Lung (tissue), 12 donors: Measurements from ENCODE around the gene SUN1. TPM values are rescaled to one million over a fixed set of nuclear protein-coding genes. Genes with fewer than 3 reads are reported as not detected.

Experiments
- ATAC-seq: fragments of 200-7000 bp; cut with Tn5 transposase; one replicate; pipeline ENCODE4 v1.9.1; 2020; ENCODE audit warnings: moderate number of reproducible peaks; ENCODE audit not compliant: insufficient read depth, low FRiP score
- DNase-seq, 3 donors: peaks; one replicate each; pipeline ENCODE4 v3.0.0-alpha.2; 2013 to 2017
- H3K27ac ChIP-seq, 2 donors: one replicate each; pipeline ENCODE4 v1.5.1; 2013; ENCODE audit warnings: mild to moderate bottlenecking in 2 of 2, moderate library complexity in 2 of 2, control low read depth in 1 of 2, inconsistent platforms in 1 of 2, low read depth in 1 of 2, low read length in 1 of 2
- H3K27me3 ChIP-seq, 3 donors: one replicate each; pipeline ENCODE4 v1.5.1; 2013; ENCODE audit warnings: low read length in 2 of 3; ENCODE audit not compliant: control insufficient read depth in 3 of 3, insufficient read depth in 3 of 3
- H3K36me3 ChIP-seq, 4 donors: one replicate each; pipeline ENCODE4 v1.5.1; 2013; ENCODE audit warnings: low read length in 4 of 4, mild to moderate bottlenecking in 1 of 4, moderate library complexity in 1 of 4; ENCODE audit not compliant: control insufficient read depth in 4 of 4, insufficient read depth in 4 of 4
- H3K4me1 ChIP-seq, 5 donors: one replicate each; pipeline ENCODE4 v1.5.1; 2013; ENCODE audit warnings: low read length in 5 of 5, mild to moderate bottlenecking in 2 of 5, moderate library complexity in 1 of 5; ENCODE audit not compliant: control insufficient read depth in 5 of 5, insufficient read depth in 5 of 5
- H3K4me3 ChIP-seq: one replicate; pipeline ENCODE4 v1.5.1; 2013; ENCODE audit warnings: mild to moderate bottlenecking, control low read depth, moderate library complexity
- H3K9ac ChIP-seq, 2 donors: one replicate each; pipeline ENCODE4 v1.5.1; 2013; ENCODE audit warnings: low read length in 2 of 2, control low read depth in 1 of 2; ENCODE audit not compliant: insufficient read depth in 1 of 2
- H3K9me3 ChIP-seq, 4 donors: one replicate each; pipeline ENCODE4 v1.5.1; 2013; ENCODE audit warnings: low read length in 3 of 4, mild to moderate bottlenecking in 1 of 4, moderate library complexity in 1 of 4; ENCODE audit not compliant: control insufficient read depth in 4 of 4, insufficient read depth in 3 of 4
- WGBS, 2 donors: extraction: QIAGEN DNeasy Blood & Tissue Kit; methylation state at CpG; one replicate each; pipeline ENCODE4 v1.1.7; 2013; 5-methylcytosine and 5-hydroxymethylcytosine counted together
- polyA plus RNA-seq, 2 donors: library from polyadenylated mRNA; stranded (reverse); fragments of 200-250 nt; gene quantifications; one replicate each; pipeline ENCODE4 v1.2.1, GENCODE V29; 2013
- total RNA-seq, 2 donors: library from RNA; depleted of rRNA in 1 of 2; stranded (reverse); fragments of >200 nt in 1 of 2; gene quantifications; one replicate each; pipeline ENCODE4 v1.2.1, GENCODE V29; 2014 to 2021
- TF ChIP-seq, protein P1 (sequence below): IDR thresholded peaks from 2 replicates; pipeline ENCODE4 v1.5.1; 2012; ENCODE audit warnings: mild to moderate bottlenecking; ENCODE audit errors: control extremely low read depth, extremely low read depth
- donor health status: control.
- donor health status: control.
- donor health status: Bipolar disorder and iron deficiency.
- donor health status: healthy.
- donor health status: DM: yes; HTN: yes; CAD: no.

SUN1 gene
- total and polyA plus RNA-seq, 4 donors = 69.6 to 349 (median 104) TPM

DNA sequence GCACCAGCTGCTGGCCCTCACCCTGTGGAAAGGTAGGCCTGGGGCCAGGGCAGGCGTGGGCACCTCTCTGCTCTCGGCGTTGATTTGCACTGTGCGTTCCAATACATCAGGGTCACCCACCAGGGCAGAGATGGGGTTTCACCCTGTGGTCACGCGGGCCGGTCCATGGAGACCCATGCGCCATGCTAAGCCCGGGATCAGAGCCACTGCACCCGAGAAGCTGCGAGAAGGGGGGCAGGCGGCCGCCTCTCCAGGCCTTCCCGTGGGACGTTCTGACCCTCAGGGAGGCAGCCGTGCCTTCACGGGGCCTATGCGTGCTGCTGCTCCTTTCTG is 55.2 kb downstream of the SUN1 start:
- Histone ChIP-seq H3K9me3 (peaks cover 0 to 3% (median 0%) of the 10 kb centered on the region in 4 donors), H3K27ac (no peak overlapping the region), H3K9ac (no peak overlapping the region), H3K27me3 (no peaks in the 10 kb centered on the region), H3K4me1 (peaks cover 0 to 10% (median 0%) of the 10 kb centered on the region in 5 donors), H3K36me3 (peaks cover 6 to 53% (median 14%) of the 10 kb centered on the region in 4 donors), H3K4me3 (no peak overlapping the region)
- DNase-seq (no peak), ATAC-seq (no peak)
- 90 to 98% methylated on average over 18 of the region's 18 CpGs for WGBS, 2 donors
- TF ChIP-seq, protein P1, sequence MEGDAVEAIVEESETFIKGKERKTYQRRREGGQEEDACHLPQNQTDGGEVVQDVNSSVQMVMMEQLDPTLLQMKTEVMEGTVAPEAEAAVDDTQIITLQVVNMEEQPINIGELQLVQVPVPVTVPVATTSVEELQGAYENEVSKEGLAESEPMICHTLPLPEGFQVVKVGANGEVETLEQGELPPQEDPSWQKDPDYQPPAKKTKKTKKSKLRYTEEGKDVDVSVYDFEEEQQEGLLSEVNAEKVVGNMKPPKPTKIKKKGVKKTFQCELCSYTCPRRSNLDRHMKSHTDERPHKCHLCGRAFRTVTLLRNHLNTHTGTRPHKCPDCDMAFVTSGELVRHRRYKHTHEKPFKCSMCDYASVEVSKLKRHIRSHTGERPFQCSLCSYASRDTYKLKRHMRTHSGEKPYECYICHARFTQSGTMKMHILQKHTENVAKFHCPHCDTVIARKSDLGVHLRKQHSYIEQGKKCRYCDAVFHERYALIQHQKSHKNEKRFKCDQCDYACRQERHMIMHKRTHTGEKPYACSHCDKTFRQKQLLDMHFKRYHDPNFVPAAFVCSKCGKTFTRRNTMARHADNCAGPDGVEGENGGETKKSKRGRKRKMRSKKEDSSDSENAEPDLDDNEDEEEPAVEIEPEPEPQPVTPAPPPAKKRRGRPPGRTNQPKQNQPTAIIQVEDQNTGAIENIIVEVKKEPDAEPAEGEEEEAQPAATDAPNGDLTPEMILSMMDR = no peak

DNA sequence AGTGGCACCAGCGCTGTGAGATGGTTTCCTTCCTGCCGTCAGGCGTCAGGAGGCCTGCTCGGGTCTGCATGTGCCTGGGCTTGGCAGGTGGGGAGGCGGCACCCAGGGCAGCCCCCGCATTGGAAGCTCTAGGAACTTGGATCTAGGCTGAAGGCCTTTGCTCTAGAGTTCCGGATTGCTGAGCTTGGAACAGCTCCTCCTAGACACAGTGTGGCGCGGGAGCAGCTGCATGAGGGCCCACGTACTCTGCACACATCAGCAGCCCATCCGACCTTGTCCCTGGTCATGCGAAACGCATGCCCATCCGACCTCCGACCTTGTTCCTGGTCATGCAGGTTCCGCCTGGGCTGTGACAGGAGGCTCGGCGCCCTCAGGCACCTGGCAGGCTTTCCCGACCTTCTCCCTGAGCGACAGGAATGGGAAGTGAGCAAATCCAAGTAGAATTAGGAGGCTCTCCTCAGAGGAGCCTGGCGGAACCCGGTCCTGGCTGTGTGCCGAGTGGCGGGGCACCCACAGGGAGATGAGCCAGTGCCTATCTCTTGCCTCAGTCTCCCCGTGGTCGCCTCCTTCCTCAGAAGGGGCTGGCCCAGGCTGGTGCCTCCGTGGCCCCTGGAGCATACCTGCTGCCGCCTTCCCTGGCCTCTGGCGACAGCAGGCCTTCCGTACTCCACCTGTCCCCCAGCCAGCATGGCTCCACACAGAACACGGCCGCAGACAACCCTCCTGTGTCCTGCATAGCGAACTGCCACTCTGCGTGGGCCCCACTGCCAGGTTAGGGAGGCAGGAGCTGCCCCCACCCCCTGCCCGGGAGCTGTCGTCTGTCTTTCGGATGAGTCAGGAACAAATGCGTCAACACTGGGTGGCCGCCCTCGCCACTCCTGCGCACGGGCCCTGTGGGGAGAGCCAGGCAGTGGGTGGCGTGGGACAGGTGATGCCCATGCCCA is 56.1 kb downstream of the SUN1 start:
- Histone ChIP-seq H3K9ac (no peak overlapping the region), H3K27me3 (no peaks in the 10 kb centered on the region), H3K4me1 (peaks cover 0 to 7% (median 0%) of the 10 kb centered on the region in 5 donors), H3K4me3 (no peak overlapping the region), H3K9me3 (peaks cover 0 to 3% (median 0%) of the 10 kb centered on the region in 4 donors), H3K27ac (no peak overlapping the region), H3K36me3 (peaks cover 9 to 62% (median 16%) of the 10 kb centered on the region in 4 donors)
- no peak for ATAC-seq
- DNase-seq = no peak
- TF ChIP-seq, protein P1 = no peak
- 95% methylated on average over 43 of the region's 43 CpGs for WGBS, 2 donors

DNA sequence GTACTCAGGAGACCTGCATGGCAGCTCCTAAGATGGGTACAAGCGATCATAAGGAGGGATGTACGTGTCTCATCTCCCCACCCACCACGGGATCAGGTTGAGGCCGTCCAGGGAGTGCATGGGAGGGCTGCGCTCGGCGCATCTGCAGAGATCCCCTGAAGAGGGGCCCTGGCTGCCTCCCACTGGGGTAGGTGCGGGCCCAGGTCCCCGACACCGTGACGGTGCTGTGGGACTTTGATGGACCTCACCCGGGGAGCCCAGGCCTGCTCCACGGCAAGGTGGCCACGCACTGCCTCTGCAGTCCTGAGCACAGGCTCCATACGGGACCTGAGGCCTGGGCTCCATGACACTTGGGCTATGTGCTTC is 56.7 kb downstream of the SUN1 start:
- Histone ChIP-seq H3K36me3 (peaks cover 9 to 64% (median 19%) of the 10 kb centered on the region in 4 donors), H3K9me3 (peaks cover 0 to 3% (median 0%) of the 10 kb centered on the region in 4 donors), H3K9ac (no peak overlapping the region), H3K27ac (no peak overlapping the region), H3K27me3 (no peaks in the 10 kb centered on the region), H3K4me3 (no peak overlapping the region), H3K4me1 (peaks cover 0 to 7% (median 0%) of the 10 kb centered on the region in 5 donors)
- DNase-seq (no peak), ATAC-seq (no peak)
- WGBS, 2 donors = 92 to 99% methylated on average over 15 of the region's 15 CpGs
- TF ChIP-seq, protein P1 = no peak
